Astrocyte (in vitro differentiated cells and primary cell): Measurements from ENCODE around the gene ARAP1.

Experiments
- EZH2 ChIP-seq: IDR thresholded peaks from 2 replicates; pipeline ENCODE4 v1.6.1; 2012; ENCODE audit warnings: mild to moderate bottlenecking, low read length, inconsistent platforms; ENCODE audit not compliant: insufficient read depth
- TF ChIP-seq, protein P1 (sequence below): IDR thresholded peaks from 2 replicates; pipeline ENCODE4 v1.5.1; 2011; ENCODE audit warnings: low read depth, mild to moderate bottlenecking, inconsistent platforms, low read length, moderate library complexity; ENCODE audit not compliant: insufficient read depth

GRCh38 chr11:72730737-72731136 is 21.5 kb downstream of the ARAP1 start:
- TF ChIP-seq, protein P1, sequence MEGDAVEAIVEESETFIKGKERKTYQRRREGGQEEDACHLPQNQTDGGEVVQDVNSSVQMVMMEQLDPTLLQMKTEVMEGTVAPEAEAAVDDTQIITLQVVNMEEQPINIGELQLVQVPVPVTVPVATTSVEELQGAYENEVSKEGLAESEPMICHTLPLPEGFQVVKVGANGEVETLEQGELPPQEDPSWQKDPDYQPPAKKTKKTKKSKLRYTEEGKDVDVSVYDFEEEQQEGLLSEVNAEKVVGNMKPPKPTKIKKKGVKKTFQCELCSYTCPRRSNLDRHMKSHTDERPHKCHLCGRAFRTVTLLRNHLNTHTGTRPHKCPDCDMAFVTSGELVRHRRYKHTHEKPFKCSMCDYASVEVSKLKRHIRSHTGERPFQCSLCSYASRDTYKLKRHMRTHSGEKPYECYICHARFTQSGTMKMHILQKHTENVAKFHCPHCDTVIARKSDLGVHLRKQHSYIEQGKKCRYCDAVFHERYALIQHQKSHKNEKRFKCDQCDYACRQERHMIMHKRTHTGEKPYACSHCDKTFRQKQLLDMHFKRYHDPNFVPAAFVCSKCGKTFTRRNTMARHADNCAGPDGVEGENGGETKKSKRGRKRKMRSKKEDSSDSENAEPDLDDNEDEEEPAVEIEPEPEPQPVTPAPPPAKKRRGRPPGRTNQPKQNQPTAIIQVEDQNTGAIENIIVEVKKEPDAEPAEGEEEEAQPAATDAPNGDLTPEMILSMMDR, result no peak
- no peak for TF ChIP-seq EZH2
